ENCODE measurements around the gene DYNLRB1. TPM values are rescaled to one million over a fixed set of nuclear protein-coding genes. Genes with fewer than 3 reads are reported as not detected.
"Not testable (repeated sequence)": the region's sequence is repeated elsewhere in the genome, so short reads cannot be mapped to it uniquely, and the experiment has no call there.

Gene DYNLRB1
- total RNA-seq, 4 donors from 2014 or later = 20.8 to 289 (median 149) TPM

GRCh38 chr20:34514897-34515483 is 1.2 kb upstream of the DYNLRB1 start:
- no peaks in the 10 kb centered on the region for H3K9me3 ChIP-seq
- TF ChIP-seq POLR2A (IDR thresholded peaks at IDR 0.05) (no peak), CTCF (IDR thresholded peaks at IDR 0.05) (no peak)
- no peaks in the 10 kb centered on the region for H3K36me3 ChIP-seq
- DNase-seq = no peak
- H3K27me3 ChIP-seq = no peaks in the 10 kb centered on the region
- H3K4me1 ChIP-seq = peaks cover 0 to 6% of the 10 kb centered on the region in 2 donors
- peak overlapping the region; percentile 97 to 98 for H3K27ac ChIP-seq
- intact Hi-C loops (cut with DNase I; ENCODE audit: low total_unique reads) = no loop called here
- peak overlapping the region; percentile 61 to 72 for H3K4me3 ChIP-seq

- intact Hi-C loops (cut with DNase I; ENCODE audit: low total_unique reads) = no loop called here
- H3K4me1 ChIP-seq = peaks cover 0 to 6% of the 10 kb centered on the region in 2 donors
These were observed 557 bp upstream of the DYNLRB1 start for GRCh38 chr20:34515484-34516246.

GRCh38 chr20:34517114-34517505 is 888 bp downstream of the DYNLRB1 start:
- peak overlapping the region; percentile 97 to 98 for H3K27ac ChIP-seq
- H3K4me3 ChIP-seq = peak overlapping the region; percentile 61 to 72
- TF ChIP-seq CTCF (IDR thresholded peaks at IDR 0.05) = no peak
- intact Hi-C loops (cut with DNase I; ENCODE audit: low total_unique reads) = no loop called here
- no peaks in the 10 kb centered on the region for H3K36me3 ChIP-seq
- peaks cover 0 to 6% of the 10 kb centered on the region in 2 donors for H3K4me1 ChIP-seq
- H3K27me3 ChIP-seq = no peaks in the 10 kb centered on the region
- DNase-seq = no peak
- no peaks in the 10 kb centered on the region for H3K9me3 ChIP-seq

More at GRCh38 chr20:34515484-34516246, 557 bp upstream of the DYNLRB1 start:
- Histone ChIP-seq H3K27me3 (no peaks in the 10 kb centered on the region), H3K4me3 (peak overlapping the region; percentile 61 to 72), H3K9me3 (no peaks in the 10 kb centered on the region), H3K36me3 (no peaks in the 10 kb centered on the region), H3K27ac (peak overlapping the region; percentile 97 to 98)
- TF ChIP-seq POLR2A (IDR thresholded peaks at IDR 0.05) = no peak
- peak; percentile 46 to 51 for DNase-seq

- H3K27ac ChIP-seq; DNase-seq; H3K4me3 ChIP-seq; H3K4me1 ChIP-seq; intact Hi-C loops (cut with DNase I; ENCODE audit: low total_unique reads); H3K27me3 ChIP-seq; H3K9me3 ChIP-seq; H3K36me3 ChIP-seq: not testable (repeated sequence)
These were observed 2.6 kb downstream of the DYNLRB1 start for GRCh38 chr20:34518863-34519262.

GRCh38 chr20:34519841-34520240 is 3.6 kb downstream of the DYNLRB1 start:
- H3K4me3 ChIP-seq; H3K27me3 ChIP-seq; intact Hi-C loops (cut with DNase I; ENCODE audit: low total_unique reads); H3K4me1 ChIP-seq; H3K9me3 ChIP-seq; H3K27ac ChIP-seq; DNase-seq; H3K36me3 ChIP-seq: not testable (repeated sequence)

GRCh38 chr20:34522969-34523871 is 7.0 kb downstream of the DYNLRB1 start:
- peak overlapping the region; percentile 76 to 88 for H3K27ac ChIP-seq
- peaks cover 5 to 13% of the 10 kb centered on the region in 2 donors for H3K4me1 ChIP-seq
- DNase-seq = peak; percentile 34 to 39
- no peaks in the 10 kb centered on the region for H3K36me3 ChIP-seq
- no peaks in the 10 kb centered on the region for H3K27me3 ChIP-seq
- intact Hi-C loops (cut with DNase I; ENCODE audit: low total_unique reads) = no loop called here
- H3K9me3 ChIP-seq = no peaks in the 10 kb centered on the region
- H3K4me3 ChIP-seq = no peak overlapping the region
- TF ChIP-seq CTCF (IDR thresholded peaks at IDR 0.05) = peak in 3 of 4 experiments; percentile 40 to 52 (median 45)
- no peak for TF ChIP-seq POLR2A (IDR thresholded peaks at IDR 0.05)
